Breast epithelium (tissue), 4 donors: ENCODE data around the gene JOSD2. TPM values are rescaled to one million over a fixed set of nuclear protein-coding genes. Genes with fewer than 3 reads are reported as not detected.
A peak's percentile ranks its signal among the peaks of the same experiment; 100 is the strongest.

ENCODE experiments used
- DNase-seq, 2 donors: peaks; one replicate each; pipeline ENCODE4 v3.0.0-alpha.2; 2019; ENCODE audit warnings: low spot score in 2 of 2
- H3K27ac ChIP-seq, 2 donors: fragments of 200-600 bp; sonication (generic) in 1 of 2; one replicate each; pipeline ENCODE4 v1.5.1; 2016 to 2019; ENCODE audit warnings: mild to moderate bottlenecking in 1 of 2
- H3K27me3 ChIP-seq, 2 donors: fragments of 200-600 bp; sonication (generic) in 1 of 2; one replicate each; pipeline versions ENCODE4 v1.5.1 to v1.6.0; 2017 to 2019; ENCODE audit warnings: control low read depth in 1 of 2, mild to moderate bottlenecking in 1 of 2
- H3K36me3 ChIP-seq: fragments of 200-600 bp; one replicate; pipeline ENCODE4 v1.5.1; 2019
- H3K4me1 ChIP-seq, 2 donors: fragments of 200-600 bp; sonication (generic); one replicate each; pipeline ENCODE4 v1.5.1; 2016 to 2019; ENCODE audit warnings: control low read depth in 1 of 2
- H3K4me3 ChIP-seq, 3 donors: fragments of 200-600 bp; sonication (generic); 1 replicate in 2 of 3; 2 replicates in 1 of 3; pipeline ENCODE4 v1.5.1; 2016 to 2019; ENCODE audit warnings: mild to moderate bottlenecking in 3 of 3, moderate library complexity in 2 of 3
- H3K9me3 ChIP-seq, 2 donors: fragments of 200-600 bp; sonication (generic) in 1 of 2; one replicate each; pipeline ENCODE4 v1.5.1; 2016 to 2019; ENCODE audit warnings: control low read depth in 1 of 2
- CTCF ChIP-seq, 3 donors: fragments of 450-650 bp; IDR thresholded peaks; one replicate each; pipeline ENCODE4 v1.5.1; 2016 to 2017; ENCODE audit warnings: antibody characterized with exemption in 3 of 3, mild to moderate bottlenecking in 3 of 3, moderate library complexity in 3 of 3
- POLR2A ChIP-seq: fragments of 450-650 bp; IDR thresholded peaks from one replicate; pipeline ENCODE4 v1.6.1; 2016; ENCODE audit warnings: antibody characterized with exemption, mild to moderate bottlenecking, moderate library complexity
- POLR2AphosphoS5 ChIP-seq, 3 donors: sonication (generic); formaldehyde crosslinking; IDR thresholded peaks; one replicate each; pipeline ENCODE4 v1.6.1; 2017; ENCODE audit warnings: antibody characterized with exemption in 3 of 3
- intact Hi-C: fragments of 100-400 bp; cut with DNase I; formaldehyde crosslinking; loops from one replicate; pipeline ENCODE4 v1.15.1; 2023; ENCODE audit warnings: low total_unique reads
- total RNA-seq, 3 donors: library from RNA; depleted of rRNA; stranded (reverse); fragments of >200 nt; gene quantifications; one replicate each; pipeline ENCODE4 v1.1.0, GENCODE V29; 2016

JOSD2 gene
- total RNA-seq, 3 donors from 2014 or later = 14.7 to 26.7 (median 20.3) TPM

- intact Hi-C loops = no loop called here
- TF ChIP-seq POLR2AphosphoS5 (IDR thresholded peaks at IDR 0.05) (no peak), CTCF (IDR thresholded peaks at IDR 0.05) (no peak), POLR2A (no peak)
- peaks cover 0 to 85% of the 10 kb centered on the region in 2 donors for H3K27me3 ChIP-seq
Measured at GRCh38 chr19:50553134-50553703, 42.2 kb upstream of the JOSD2 start.

DNA sequence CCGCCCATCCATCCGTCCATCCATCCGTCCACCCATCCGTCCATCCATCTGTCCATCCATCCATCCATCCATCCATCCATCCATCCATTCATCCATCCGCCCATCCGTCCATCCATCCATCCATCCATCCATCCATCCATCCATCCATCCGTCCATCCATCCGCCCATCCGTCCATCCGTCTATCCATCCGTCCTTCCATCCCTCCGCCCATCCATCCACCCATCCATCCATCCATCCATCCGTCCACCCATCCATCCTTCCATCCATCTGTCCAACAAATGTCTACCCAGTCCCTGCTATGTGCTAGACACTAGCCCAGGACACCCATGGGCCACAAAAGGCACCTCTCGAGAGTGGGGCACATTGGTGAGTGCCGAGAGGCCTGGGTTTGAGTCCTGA, 41.5 kb upstream of the JOSD2 start:
- Histone ChIP-seq H3K4me1 (peaks cover 0 to 3% of the 10 kb centered on the region in 2 donors), H3K27ac (no peak overlapping the region), H3K36me3 (no peaks in the 10 kb centered on the region), H3K27me3 (peaks cover 0 to 87% of the 10 kb centered on the region in 2 donors), H3K4me3 (no peak overlapping the region), H3K9me3 (no peaks in the 10 kb centered on the region)
- TF ChIP-seq CTCF (IDR thresholded peaks at IDR 0.05) = no peak
- TF ChIP-seq POLR2A = no peak
- no peak for TF ChIP-seq POLR2AphosphoS5 (IDR thresholded peaks at IDR 0.05)
- no peak for DNase-seq
- intact Hi-C loops = no loop called here

More at GRCh38 chr19:50553134-50553703, 42.2 kb upstream of the JOSD2 start:
- Histone ChIP-seq H3K36me3 (no peaks in the 10 kb centered on the region), H3K4me3 (no peak overlapping the region), H3K27ac (no peak overlapping the region), H3K9me3 (no peaks in the 10 kb centered on the region), H3K4me1 (peaks cover 0 to 3% of the 10 kb centered on the region in 2 donors)
- DNase-seq = no peak

GRCh38 chr19:50551715-50552187, 40.8 kb upstream of the JOSD2 start:
- Histone ChIP-seq H3K27ac (peak overlapping the region in 1 of 2 donors; percentile 43), H3K4me1 (peaks cover 0 to 2% of the 10 kb centered on the region in 2 donors), H3K36me3 (no peaks in the 10 kb centered on the region), H3K27me3 (peaks cover 0 to 87% of the 10 kb centered on the region in 2 donors), H3K4me3 (peak overlapping the region; percentile 19 to 40 (median 34)), H3K9me3 (no peaks in the 10 kb centered on the region)
- intact Hi-C loops = no loop called here
- DNase-seq = no peak
- no peak for TF ChIP-seq POLR2AphosphoS5 (IDR thresholded peaks at IDR 0.05)
- no peak for TF ChIP-seq POLR2A
- TF ChIP-seq CTCF (IDR thresholded peaks at IDR 0.05) = no peak

GRCh38 chr19:50551034-50551714, 40.2 kb upstream of the JOSD2 start:
- intact Hi-C loops = no loop called here
- H3K27me3 ChIP-seq = peaks cover 0 to 82% of the 10 kb centered on the region in 2 donors
- no peaks in the 10 kb centered on the region for H3K4me1 ChIP-seq
- H3K27ac ChIP-seq = peak overlapping the region in 1 of 2 donors; percentile 43
- DNase-seq = no peak
- no peak for TF ChIP-seq POLR2A
- TF ChIP-seq POLR2AphosphoS5 (IDR thresholded peaks at IDR 0.05) = no peak
- TF ChIP-seq CTCF (IDR thresholded peaks at IDR 0.05) = no peak
- no peaks in the 10 kb centered on the region for H3K9me3 ChIP-seq
- no peaks in the 10 kb centered on the region for H3K36me3 ChIP-seq
- H3K4me3 ChIP-seq = peak overlapping the region; percentile 19 to 40 (median 34)

DNA sequence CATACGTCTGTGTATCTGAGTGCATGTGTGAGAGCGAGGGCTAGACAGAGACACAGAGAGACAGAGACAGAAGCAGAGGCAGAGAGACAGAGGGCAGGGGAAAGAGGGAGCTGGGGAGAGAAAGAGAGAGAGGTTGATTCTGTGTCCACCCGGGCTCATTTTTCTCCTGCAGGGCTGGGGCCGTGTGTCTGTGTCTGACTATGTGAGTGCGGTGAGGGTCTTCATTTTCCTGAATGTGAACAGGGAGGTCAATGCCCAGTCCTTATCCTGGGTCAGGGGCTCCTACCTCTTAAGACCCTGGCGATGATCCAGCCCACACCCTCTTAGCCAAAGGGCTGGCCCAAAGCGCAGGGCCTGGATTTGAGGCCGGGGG, 39.6 kb upstream of the JOSD2 start:
- Histone ChIP-seq H3K9me3 (no peaks in the 10 kb centered on the region), H3K36me3 (no peaks in the 10 kb centered on the region), H3K27me3 (peaks cover 0 to 76% of the 10 kb centered on the region in 2 donors), H3K4me1 (no peaks in the 10 kb centered on the region), H3K27ac (peak overlapping the region in 1 of 2 donors; percentile 43), H3K4me3 (peak overlapping the region; percentile 19 to 40 (median 34))
- intact Hi-C loops = no loop called here
- no peak for DNase-seq
- no peak for TF ChIP-seq POLR2A
- no peak for TF ChIP-seq POLR2AphosphoS5 (IDR thresholded peaks at IDR 0.05)
- no peak for TF ChIP-seq CTCF (IDR thresholded peaks at IDR 0.05)
